ENCODE results near the gene PRICKLE2. TPM values are rescaled to one million over a fixed set of nuclear protein-coding genes. Genes with fewer than 3 reads are reported as not detected.
A peak's percentile ranks its signal among the peaks of the same experiment; 100 is the strongest.

Gene PRICKLE2
- total RNA-seq, 4 donors from 2014 or later, result 71.8 to 99.9 (median 84.4) TPM

DNA sequence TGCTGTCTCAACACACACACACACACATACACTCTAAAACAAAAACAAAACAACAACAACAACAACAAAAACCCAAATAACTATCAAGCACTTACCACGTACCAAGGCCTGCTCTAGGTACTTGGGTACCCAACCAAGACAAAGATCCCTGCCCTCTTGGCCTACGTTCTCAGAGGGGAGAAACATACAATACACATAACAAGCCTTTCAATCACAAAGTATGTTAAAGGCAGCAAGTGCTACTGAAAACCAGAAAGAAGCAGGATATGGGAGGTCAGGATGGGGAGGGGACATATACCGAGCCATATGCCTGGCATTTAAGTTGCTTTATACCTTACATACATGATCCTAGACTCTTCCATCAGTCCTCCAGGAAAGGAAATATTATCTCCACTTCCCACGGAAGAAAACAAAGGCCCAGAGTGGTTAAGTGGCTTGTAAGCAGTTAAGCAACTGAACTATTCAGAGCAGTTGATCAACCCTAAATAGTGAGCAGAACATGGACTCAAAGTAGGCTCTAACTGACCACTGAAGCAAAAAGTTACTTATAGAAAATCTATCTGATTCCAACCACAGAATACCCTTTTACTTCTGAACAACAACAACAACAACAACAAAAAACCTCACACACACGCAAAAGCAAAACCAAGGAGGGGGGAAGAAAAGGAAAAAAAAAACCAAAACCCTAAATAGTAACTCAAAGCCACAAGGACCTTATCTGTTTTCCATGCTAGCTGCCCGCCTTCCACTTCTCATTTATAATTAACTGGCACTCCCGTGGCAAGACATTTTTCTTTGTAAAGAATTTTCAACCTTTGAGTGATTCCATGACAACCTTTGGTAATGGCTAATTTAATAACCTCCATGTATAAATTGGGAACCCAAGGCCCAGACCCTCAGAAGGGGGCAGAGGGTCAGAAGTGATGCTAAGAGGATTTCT is 21.0 kb downstream of the PRICKLE2 start:
- H3K27ac ChIP-seq (replicated peaks in 1 of 4), result peak overlapping the region; percentile 25 to 90 (median 83)
- H3K9me3 ChIP-seq, result no peaks in the 10 kb centered on the region
- DNase-seq (ENCODE audit: extremely low spot score), result peak; percentile 77
- H3K36me3 ChIP-seq, result no peaks in the 10 kb centered on the region
- no peak for TF ChIP-seq POLR2AphosphoS5 (IDR thresholded peaks at IDR 0.05)
- TF ChIP-seq POLR2A (IDR thresholded peaks at IDR 0.05; ENCODE audit: low read depth), result no peak
- TF ChIP-seq EP300 (IDR thresholded peaks at IDR 0.05), result no peak
- TF ChIP-seq, protein P1, sequence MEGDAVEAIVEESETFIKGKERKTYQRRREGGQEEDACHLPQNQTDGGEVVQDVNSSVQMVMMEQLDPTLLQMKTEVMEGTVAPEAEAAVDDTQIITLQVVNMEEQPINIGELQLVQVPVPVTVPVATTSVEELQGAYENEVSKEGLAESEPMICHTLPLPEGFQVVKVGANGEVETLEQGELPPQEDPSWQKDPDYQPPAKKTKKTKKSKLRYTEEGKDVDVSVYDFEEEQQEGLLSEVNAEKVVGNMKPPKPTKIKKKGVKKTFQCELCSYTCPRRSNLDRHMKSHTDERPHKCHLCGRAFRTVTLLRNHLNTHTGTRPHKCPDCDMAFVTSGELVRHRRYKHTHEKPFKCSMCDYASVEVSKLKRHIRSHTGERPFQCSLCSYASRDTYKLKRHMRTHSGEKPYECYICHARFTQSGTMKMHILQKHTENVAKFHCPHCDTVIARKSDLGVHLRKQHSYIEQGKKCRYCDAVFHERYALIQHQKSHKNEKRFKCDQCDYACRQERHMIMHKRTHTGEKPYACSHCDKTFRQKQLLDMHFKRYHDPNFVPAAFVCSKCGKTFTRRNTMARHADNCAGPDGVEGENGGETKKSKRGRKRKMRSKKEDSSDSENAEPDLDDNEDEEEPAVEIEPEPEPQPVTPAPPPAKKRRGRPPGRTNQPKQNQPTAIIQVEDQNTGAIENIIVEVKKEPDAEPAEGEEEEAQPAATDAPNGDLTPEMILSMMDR (IDR thresholded peaks at IDR 0.05), result no peak
- intact Hi-C loops (cut with DNase I), result no loop called here
- H3K4me3 ChIP-seq, result no peak overlapping the region
- no peaks in the 10 kb centered on the region for H3K27me3 ChIP-seq
- 75% methylated on average over 7 of the region's 7 CpGs for WGBS
- peaks cover 25 to 74% (median 65%) of the 10 kb centered on the region in 4 donors for H3K4me1 ChIP-seq

DNA sequence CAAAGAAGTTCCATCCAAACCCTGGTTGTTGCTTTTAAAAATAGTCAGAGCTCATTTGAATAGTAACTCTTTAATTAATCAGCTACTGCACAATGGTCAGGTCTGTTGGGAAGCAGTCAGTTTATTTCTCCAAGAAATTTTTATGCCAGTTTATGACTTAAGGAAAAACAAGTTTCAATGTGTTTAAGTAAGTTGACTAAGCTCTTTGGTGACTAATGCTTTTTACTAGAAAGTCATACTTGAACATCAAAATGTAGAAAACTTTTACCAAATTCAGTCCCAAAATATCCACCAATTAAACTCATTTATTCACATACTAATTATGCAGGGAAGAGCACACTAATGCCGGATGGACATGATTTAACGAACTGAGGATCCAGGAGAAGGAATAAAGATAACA is 22.1 kb downstream of the PRICKLE2 start:
- no peak overlapping the region for H3K4me3 ChIP-seq
- peaks cover 20 to 74% (median 65%) of the 10 kb centered on the region in 4 donors for H3K4me1 ChIP-seq
- DNase-seq (ENCODE audit: extremely low spot score), result no peak
- H3K36me3 ChIP-seq, result peaks cover 0 to 7% (median 0%) of the 10 kb centered on the region in 4 donors
- intact Hi-C loops (cut with DNase I), result no loop called here
- H3K27me3 ChIP-seq, result no peaks in the 10 kb centered on the region
- peak overlapping the region in 2 of 4 donors; percentile 81 to 85 for H3K27ac ChIP-seq (replicated peaks in 1 of 4)
- WGBS, result 87% methylated on average over 2 of the region's 2 CpGs
- TF ChIP-seq POLR2A (IDR thresholded peaks at IDR 0.05; ENCODE audit: low read depth) (no peak), POLR2AphosphoS5 (IDR thresholded peaks at IDR 0.05) (no peak), EP300 (IDR thresholded peaks at IDR 0.05) (no peak)
- TF ChIP-seq, protein P1 (IDR thresholded peaks at IDR 0.05), result no peak
- H3K9me3 ChIP-seq, result no peaks in the 10 kb centered on the region

DNA sequence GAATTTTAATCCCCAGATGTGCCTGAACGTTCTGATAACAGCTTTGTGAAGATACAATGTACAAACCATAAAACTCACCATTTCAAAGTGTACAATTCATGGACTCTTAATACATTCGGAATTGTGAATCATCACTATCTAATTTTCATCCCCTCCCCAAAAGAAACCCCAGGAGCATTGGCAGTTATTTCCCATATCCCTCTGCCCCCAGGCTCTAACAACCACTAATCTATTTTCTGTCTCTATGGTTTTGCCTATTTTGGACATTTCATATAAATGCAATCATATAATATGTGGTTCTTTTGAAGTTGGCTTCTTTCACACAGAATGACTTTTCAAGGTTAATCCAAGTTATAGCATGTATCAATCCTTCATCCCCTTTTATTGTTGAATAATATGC is 25.3 kb downstream of the PRICKLE2 start:
- Histone ChIP-seq H3K9me3 (no peaks in the 10 kb centered on the region), H3K4me3 (no peak overlapping the region), H3K27me3 (no peaks in the 10 kb centered on the region), H3K36me3 (peaks cover 0 to 17% (median 6%) of the 10 kb centered on the region in 4 donors), H3K4me1 (peaks cover 0 to 59% (median 46%) of the 10 kb centered on the region in 4 donors), H3K27ac (replicated peaks in 1 of 4) (peak overlapping the region in 1 of 4 donors; percentile 17)
- no peak for TF ChIP-seq EP300 (IDR thresholded peaks at IDR 0.05)
- TF ChIP-seq, protein P1 (IDR thresholded peaks at IDR 0.05), result no peak
- WGBS, result 76% methylated on average over 2 of the region's 2 CpGs
- intact Hi-C loops (cut with DNase I), result no loop called here
- DNase-seq (ENCODE audit: extremely low spot score), result no peak

DNA sequence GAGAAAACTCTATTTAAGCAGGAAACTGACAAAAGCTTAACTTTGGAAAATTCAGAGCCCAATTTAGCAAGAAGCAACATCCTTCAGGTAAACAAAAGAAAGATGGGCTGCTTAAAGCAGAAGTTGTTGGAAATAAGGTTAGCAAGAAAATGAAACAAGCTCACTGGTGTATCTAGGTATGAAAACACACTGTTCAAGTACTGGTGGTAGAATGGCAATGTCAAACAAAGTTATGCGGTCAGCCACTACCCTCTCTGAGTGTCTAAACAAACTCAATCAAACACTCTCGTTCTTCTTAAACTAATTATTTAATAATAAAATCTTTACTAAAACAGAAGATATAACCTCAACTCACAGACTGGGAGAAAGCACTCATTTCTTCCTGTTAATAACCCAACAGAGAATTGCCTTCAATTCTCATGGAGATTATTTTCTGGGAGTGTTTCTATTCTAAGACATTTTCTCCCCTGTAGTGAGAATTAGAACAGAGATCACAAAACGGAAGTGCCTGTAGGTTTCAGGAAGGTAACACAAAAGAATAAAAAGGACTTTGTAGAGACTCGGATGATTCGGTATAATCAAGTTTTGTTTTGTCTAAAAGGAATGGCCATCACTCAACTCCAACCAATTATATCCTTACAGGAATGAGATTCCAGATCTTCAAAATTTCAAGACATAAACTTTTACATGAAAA is 28.9 kb downstream of the PRICKLE2 start:
- no peaks in the 10 kb centered on the region for H3K27me3 ChIP-seq
- H3K27ac ChIP-seq (replicated peaks in 1 of 4), result peak overlapping the region; percentile 45 to 51 (median 46)
- DNase-seq (ENCODE audit: extremely low spot score), result no peak
- peaks cover 0 to 17% (median 6%) of the 10 kb centered on the region in 4 donors for H3K36me3 ChIP-seq
- TF ChIP-seq POLR2AphosphoS5 (IDR thresholded peaks at IDR 0.05), result no peak
- no peak for TF ChIP-seq POLR2A (IDR thresholded peaks at IDR 0.05; ENCODE audit: low read depth)
- TF ChIP-seq, protein P1 (IDR thresholded peaks at IDR 0.05), result no peak
- no peak for TF ChIP-seq EP300 (IDR thresholded peaks at IDR 0.05)
- H3K9me3 ChIP-seq, result no peaks in the 10 kb centered on the region
- peaks cover 8 to 61% (median 50%) of the 10 kb centered on the region in 4 donors for H3K4me1 ChIP-seq
- no peak overlapping the region for H3K4me3 ChIP-seq
- 64% methylated on average over 5 of the region's 5 CpGs for WGBS
- intact Hi-C loops (cut with DNase I), result no loop called here

All from esophagus muscularis mucosa (tissue), 4 donors.